Stomach (tissue), 4 donors: ENCODE measurements around the gene EYA2.

Experiments
- CTCF ChIP-seq, 7 experiments: fragments of 450-650 bp in 4 of 7; fragments of 200-600 bp in 3 of 7; sonication (generic) in 3 of 7; IDR thresholded peaks; one replicate each; pipeline ENCODE4 v1.5.1; 2016 to 2019; ENCODE audit warnings: antibody characterized with exemption in 7 of 7, control low read depth in 2 of 7, mild to moderate bottlenecking in 1 of 7
- EP300 ChIP-seq: sonication (generic); formaldehyde crosslinking; IDR thresholded peaks from one replicate; pipeline ENCODE4 v1.6.1; 2017; ENCODE audit warnings: antibody characterized with exemption
- POLR2A ChIP-seq, 4 donors: fragments of 450-650 bp; IDR thresholded peaks; one replicate each; pipeline ENCODE4 v1.6.1; 2016; ENCODE audit warnings: antibody characterized with exemption in 4 of 4, control low read depth in 2 of 4, mild to moderate bottlenecking in 1 of 4, moderate library complexity in 1 of 4

- no peak for TF ChIP-seq CTCF (IDR thresholded peaks at IDR 0.05)
- no peak for TF ChIP-seq POLR2A (IDR thresholded peaks at IDR 0.05)
- no peak for TF ChIP-seq EP300
These were observed 68.0 kb downstream of the EYA2 start for GRCh38 chr20:46962452-46963195.
